HepG2 (cell line): Measurements from ENCODE around the gene ADGRV1. TPM values are rescaled to one million over a fixed set of nuclear protein-coding genes. Genes with fewer than 3 reads are reported as not detected.

ENCODE experiments used
- ATAC-seq: fragments of 200-7000 bp; cut with Tn5 transposase; 3 replicates; pipeline ENCODE4 v1.9.1; 2020; ENCODE audit warnings: mild to moderate bottlenecking, moderate library complexity
- BruUV-seq: library from RNA; stranded (reverse); fragments of 400-500 nt; replicated peaks from 2 replicates; lab custom pipeline; 2021; lab: Mats Ljungman, UMichigan
- CTCF ChIA-PET: fragments of 300-600 bp; formaldehyde crosslinking; extraction: SDS; loops from one replicate; lab custom pipeline; 2021; ENCODE audit warnings: low total read pairs, inconsistent platforms, low intra/inter-chr PET ratio; lab: Yijun Ruan, JAX
- POLR2A ChIA-PET: fragments of 350-600 bp; sonication (Branson Sonifier 250); formaldehyde crosslinking; loops from one replicate; lab custom pipeline; 2020; ENCODE audit warnings: antibody characterized with exemption, inconsistent platforms; lab: Yijun Ruan, JAX
- DNase-seq: peaks from one replicate; pipeline ENCODE4 v3.0.0-alpha.2; 2015; ENCODE audit warnings: low spot score
- FAIRE-seq: peaks from 3 replicates; lab custom pipeline; 2011; peaks lifted over from hg19 to GRCh38; lab: Jason Lieb, UNC
- H2AFZ ChIP-seq: one replicate; pipeline ENCODE4 v1.6.1; 2011; ENCODE audit warnings: low read length, inconsistent platforms
- H3K27ac ChIP-seq: fragments of 300-600 bp; 3 replicates; pipeline ENCODE4 v1.8.0; 2011; ENCODE audit warnings: mixed run types, mild to moderate bottlenecking, mixed read lengths, low read length, inconsistent platforms; ENCODE audit not compliant: insufficient read depth; ENCODE audit errors: extremely low read length
- H3K27me3 ChIP-seq, 2 experiments: fragments of 200-600 bp in 1 of 2; 2 replicates in 1 of 2; 3 replicates in 1 of 2; pipeline versions ENCODE4 v1.6.0 to v1.8.0; 2011; ENCODE audit warnings: low read length in 2 of 2, mild to moderate bottlenecking in 2 of 2, moderate library complexity in 2 of 2, inconsistent platforms in 1 of 2; ENCODE audit not compliant: insufficient read depth in 2 of 2, control insufficient read depth in 1 of 2
- H3K36me3 ChIP-seq, 2 experiments: fragments of 200-600 bp in 1 of 2; replicated peaks in 1 of 2; 2 replicates in 1 of 2; 3 replicates in 1 of 2; pipeline versions ENCODE4 v1.5.1 to v1.8.0; 2011; ENCODE audit warnings: low read length in 2 of 2, inconsistent platforms in 1 of 2; ENCODE audit not compliant: insufficient read depth in 2 of 2, control insufficient read depth in 1 of 2
- H3K4me1 ChIP-seq: 2 replicates; pipeline ENCODE4 v1.5.1; 2012; ENCODE audit warnings: low read length, inconsistent platforms; ENCODE audit not compliant: insufficient read depth
- H3K4me2 ChIP-seq: 2 replicates; pipeline ENCODE4 v1.6.0; 2011; ENCODE audit warnings: low read depth, low read length, inconsistent platforms
- H3K4me3 ChIP-seq, 3 experiments: fragments of 200-600 bp in 1 of 3; sonication (generic), shearing (Covaris generic) in 1 of 3; replicated peaks in 1 of 3; 2 replicates each; pipeline ENCODE4 v1.5.1; 2011 to 2016; ENCODE audit warnings: low read length in 3 of 3, inconsistent platforms in 2 of 3, low read depth in 2 of 3, mild to moderate bottlenecking in 2 of 3, control low read depth in 1 of 3, mixed read lengths in 1 of 3; ENCODE audit not compliant: insufficient read depth in 1 of 3
- H3K79me2 ChIP-seq: one replicate; pipeline ENCODE4 v1.6.1; 2011; ENCODE audit warnings: low read length, inconsistent platforms; ENCODE audit not compliant: insufficient read depth
- H3K9ac ChIP-seq: 2 replicates; pipeline ENCODE4 v1.6.0; 2011; ENCODE audit warnings: mild to moderate bottlenecking, low read depth, low read length, inconsistent platforms; ENCODE audit not compliant: insufficient read depth
- H3K9me3 ChIP-seq: 2 replicates; pipeline ENCODE4 v1.5.1; 2012; ENCODE audit warnings: mild to moderate bottlenecking, low read length
- H4K20me1 ChIP-seq: 2 replicates; pipeline ENCODE4 v1.6.0; 2011; ENCODE audit warnings: inconsistent platforms, mild to moderate bottlenecking, low read length, moderate library complexity; ENCODE audit not compliant: insufficient read depth
- CREB3 ChIP-seq: sonication (generic); formaldehyde crosslinking; IDR thresholded peaks from 2 replicates; pipeline ENCODE4 v1.5.0; 2020; ENCODE audit warnings: missing genetic modification reagents
- JUN ChIP-seq: sonication (generic); formaldehyde crosslinking; IDR thresholded peaks from 2 replicates; pipeline ENCODE4 v1.4.0; 2020; ENCODE audit warnings: mild to moderate bottlenecking, missing genetic modification reagents
- JUND ChIP-seq: sonication (generic); formaldehyde crosslinking; IDR thresholded peaks from 2 replicates; pipeline ENCODE4 v1.8.0; 2022; ENCODE audit warnings: mild to moderate bottlenecking, missing genetic modification reagents
- MLX ChIP-seq: IDR thresholded peaks from 2 replicates; pipeline ENCODE4 v1.6.1; 2016
- SAFB2 ChIP-seq: sonication (generic); formaldehyde crosslinking; IDR thresholded peaks from 2 replicates; pipeline ENCODE4 v1.5.1; 2020; ENCODE audit warnings: missing genetic modification reagents, low read depth, mild to moderate bottlenecking, borderline replicate concordance
- SNAPC5 ChIP-seq: sonication (generic); formaldehyde crosslinking; IDR thresholded peaks from 2 replicates; pipeline ENCODE4 v1.8.1; 2023; ENCODE audit warnings: mild to moderate bottlenecking, missing genetic modification reagents, borderline replicate concordance
- TCF12 ChIP-seq, 2 experiments: fragments of 450-650 bp in 1 of 2; sonication (generic) in 1 of 2; formaldehyde crosslinking in 1 of 2; IDR thresholded peaks; 2 replicates each; pipeline versions ENCODE4 v1.6.1 to v1.8.0; 2017 to 2022; ENCODE audit warnings: antibody characterized with exemption in 1 of 2, mild to moderate bottlenecking in 1 of 2, missing genetic modification reagents in 1 of 2, moderate library complexity in 1 of 2
- ZMYM4 ChIP-seq: sonication (generic); formaldehyde crosslinking; IDR thresholded peaks from 2 replicates; pipeline ENCODE4 v1.8.1; 2023; ENCODE audit warnings: mild to moderate bottlenecking, missing genetic modification reagents
- ZNF275 ChIP-seq: sonication (generic); formaldehyde crosslinking; IDR thresholded peaks from 2 replicates; pipeline ENCODE4 v1.8.0; 2022; ENCODE audit warnings: missing genetic modification reagents, mild to moderate bottlenecking, inconsistent platforms, borderline replicate concordance
- ZNF691 ChIP-seq: sonication (generic); formaldehyde crosslinking; IDR thresholded peaks from 2 replicates; pipeline ENCODE4 v1.4.0; 2020; ENCODE audit warnings: missing genetic modification reagents, low read depth, mild to moderate bottlenecking, borderline replicate concordance
- WGBS: methylation state at CpG from one replicate; pipeline ENCODE4 v1.1.6; 2017; ENCODE audit warnings: low lambda C conversion rate; 5-methylcytosine and 5-hydroxymethylcytosine counted together
- in situ Hi-C: cut with HindIII; loops from 2 replicates; pipeline ENCODE4 v1.10.0; 2017; ENCODE audit warnings: low pct_unique_long_range_greater_than_20kb; ENCODE audit not compliant: extremely low pct_ligation_motif_present
- intact Hi-C: fragments of 100-400 bp; cut with micrococcal nuclease; formaldehyde crosslinking; loops from one replicate; pipeline ENCODE4 v1.10.0; 2022; ENCODE audit not compliant: unreplicated experiment
- polyA plus RNA-seq, 8 experiments: library from polyadenylated mRNA; depleted of rRNA in 3 of 8; stranded (reverse) in 7 of 8; unstranded in 1 of 8; fragments of >200 nt; fragmentation: Illumina TruSeq in 4 of 8; extraction: Trizol in 4 of 8; gene quantifications; 2 replicates each; pipeline versions ENCODE4 v1.2.1 to v1.2.3, GENCODE V29; 2011 to 2016; ENCODE audit warnings: low read depth in 4 of 8, missing spikeins in 1 of 8, mixed read lengths in 1 of 8; ENCODE audit not compliant: insufficient read depth in 1 of 8
- total RNA-seq, 5 experiments: library from RNA; depleted of rRNA; stranded (reverse); fragments of >200 nt; fragmentation: Illumina TruSeq; extraction: Trizol; gene quantifications; 2 replicates each; pipeline ENCODE4 v1.2.3, GENCODE V29; 2016; ENCODE audit warnings: low read depth in 1 of 5

The ADGRV1 gene
- total and polyA plus RNA-seq, 2 of the 13 experiments (the other 11 are each of a cell fraction or from before 2014, with no cell fraction given), result 1.7 to 3.9 TPM

- Histone ChIP-seq H3K4me3 (no peak overlapping the region), H3K9me3 (no peaks in the 10 kb centered on the region), H3K27ac (no peak overlapping the region), H3K4me2 (no peak overlapping the region), H2AFZ (no peak overlapping the region), H4K20me1 (no peaks in the 10 kb centered on the region), H3K9ac (no peak overlapping the region), H3K4me1 (no peaks in the 10 kb centered on the region), H3K79me2 (no peaks in the 10 kb centered on the region), H3K36me3 (no peaks in the 10 kb centered on the region), H3K27me3 (0 out of 5 replicates have a peak, but pooled peaks cover 0 to 3% of the 10 kb centered on the region in 2 experiments)
- ATAC-seq, result no peak
- no TSS peak for BruUV-seq
- FAIRE-seq, result no peak
- WGBS, result 37% methylated on average over 2 of the region's 2 CpGs
- intact Hi-C loops (no loop called here), in situ Hi-C loops (no loop called here)
- DNase-seq, result no peak
- TF ChIP-seq SAFB2 (no peak), MLX (CRISPR knock-in tag) (no peak), SNAPC5 (no peak), ZNF691 (CRISPR knock-in tag) (no peak), ZMYM4 (no peak), TCF12 (IDR thresholded peaks at IDR 0.05) (no peak), TCF12 (CRISPR knock-in tag; IDR thresholded peaks at IDR 0.05) (no peak), JUND (CRISPR knock-in tag) (no peak), ZNF275 (no peak), CREB3 (CRISPR knock-in tag) (no peak), JUN (CRISPR knock-in tag) (no peak)
- ChIA-PET CTCF (no interaction called here), POLR2A (no interaction called here)
These were observed 95.6 kb downstream of the ADGRV1 start for GRCh38 chr5:90654215-90654614.
